Skeletal muscle cell (primary cell): Measurements from ENCODE around the gene CCM2L.
A peak's percentile ranks its signal among the peaks of the same experiment; 100 is the strongest.
"Not testable (repeated sequence)": the region's sequence is repeated elsewhere in the genome, so short reads cannot be mapped to it uniquely, and the experiment has no call there.

Experiments
- DNase-seq: peaks from one replicate; pipeline ENCODE4 v3.0.0-alpha.2; 2010; ENCODE audit warnings: low read depth
- H3K4me3 ChIP-seq: 2 replicates; pipeline ENCODE4 v1.5.1; 2011; ENCODE audit warnings: low read depth, mild to moderate bottlenecking, control low read depth, low read length, moderate library complexity

Gene CCM2L

GRCh38 chr20:32021091-32021490 lies 10.9 kb downstream of the CCM2L start:
- no peak overlapping the region for H3K4me3 ChIP-seq

GRCh38 chr20:32024683-32025295 lies 14.6 kb downstream of the CCM2L start:
- no peak for DNase-seq
- H3K4me3 ChIP-seq, result no peak overlapping the region

More at GRCh38 chr20:32021091-32021490, 10.9 kb downstream of the CCM2L start:
- no peak for DNase-seq

- no peak overlapping the region for H3K4me3 ChIP-seq
- DNase-seq, result no peak
These were observed 17.4 kb downstream of the CCM2L start for GRCh38 chr20:32027643-32028042.

- no peak overlapping the region for H3K4me3 ChIP-seq
- no peak for DNase-seq
These were observed 18.6 kb downstream of the CCM2L start for GRCh38 chr20:32028647-32029372.

- H3K4me3 ChIP-seq, result no peak overlapping the region
These were observed 19.3 kb downstream of the CCM2L start for GRCh38 chr20:32029561-32029960.

GRCh38 chr20:32031007-32031958 lies 21.0 kb downstream of the CCM2L start:
- peak overlapping the region; percentile 33 for H3K4me3 ChIP-seq
- DNase-seq, result peak; percentile 11

More at GRCh38 chr20:32029561-32029960, 19.3 kb downstream of the CCM2L start:
- DNase-seq, result no peak

- no peak for DNase-seq
- no peak overlapping the region for H3K4me3 ChIP-seq
These were observed 23.1 kb downstream of the CCM2L start for GRCh38 chr20:32033316-32033715.

GRCh38 chr20:32033721-32034120 lies 23.5 kb downstream of the CCM2L start:
- not testable (repeated sequence) for DNase-seq, H3K4me3 ChIP-seq

- no peak overlapping the region for H3K4me3 ChIP-seq
- no peak for DNase-seq
These were observed 24.6 kb downstream of the CCM2L start for GRCh38 chr20:32034581-32035425.

GRCh38 chr20:32035426-32035779 lies 25.2 kb downstream of the CCM2L start:
- DNase-seq, result no peak
- H3K4me3 ChIP-seq, result no peak overlapping the region

- no peak overlapping the region for H3K4me3 ChIP-seq
- DNase-seq, result no peak
These were observed 26.0 kb downstream of the CCM2L start for GRCh38 chr20:32036252-32036651.

GRCh38 chr20:32036716-32037485 lies 26.7 kb downstream of the CCM2L start:
- no peak overlapping the region for H3K4me3 ChIP-seq
- peak; percentile 13 for DNase-seq

- peak; percentile 24 for DNase-seq
- H3K4me3 ChIP-seq, result no peak overlapping the region
These were observed 27.7 kb downstream of the CCM2L start for GRCh38 chr20:32037929-32038328.

GRCh38 chr20:32040142-32040953 lies 30.1 kb downstream of the CCM2L start:
- no peak overlapping the region for H3K4me3 ChIP-seq
- DNase-seq, result no peak

GRCh38 chr20:32045999-32046398 lies 35.8 kb downstream of the CCM2L start:
- no peak for DNase-seq

GRCh38 chr20:32050324-32050841 lies 40.1 kb downstream of the CCM2L start:
- H3K4me3 ChIP-seq, result no peak overlapping the region
- no peak for DNase-seq

More at GRCh38 chr20:32045999-32046398, 35.8 kb downstream of the CCM2L start:
- no peak overlapping the region for H3K4me3 ChIP-seq

GRCh38 chr20:32050851-32051556 lies 40.8 kb downstream of the CCM2L start:
- H3K4me3 ChIP-seq, result no peak overlapping the region
- no peak for DNase-seq
